HPDE6-E6E7 (cell line): Measurements from ENCODE around the gene FBXO30.

Experiments
- DNase-seq: peaks from one replicate; pipeline ENCODE4 v3.0.0; 2011; ENCODE audit warnings: missing footprints; ENCODE audit errors: extremely low spot score

Gene FBXO30

DNA sequence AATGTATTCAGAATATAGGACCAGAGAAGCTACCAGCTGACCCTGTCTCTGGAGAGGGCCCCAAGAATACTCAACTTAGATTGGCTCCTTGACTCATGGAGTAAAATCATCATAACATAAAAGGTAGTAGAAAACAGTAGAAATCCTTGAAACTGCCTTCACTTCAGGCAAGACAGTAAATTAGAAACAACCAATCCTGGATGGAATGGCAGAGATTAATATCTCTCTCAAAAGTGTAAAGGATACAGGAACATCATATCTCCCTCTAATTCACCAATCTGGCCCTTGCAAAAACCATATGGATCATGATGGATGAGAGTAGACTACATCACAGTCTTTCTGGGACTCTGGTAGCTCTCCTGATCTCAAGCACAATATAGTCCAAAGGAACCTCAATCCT is 58.9 kb downstream of the FBXO30 start:
- DNase-seq, result no peak

DNA sequence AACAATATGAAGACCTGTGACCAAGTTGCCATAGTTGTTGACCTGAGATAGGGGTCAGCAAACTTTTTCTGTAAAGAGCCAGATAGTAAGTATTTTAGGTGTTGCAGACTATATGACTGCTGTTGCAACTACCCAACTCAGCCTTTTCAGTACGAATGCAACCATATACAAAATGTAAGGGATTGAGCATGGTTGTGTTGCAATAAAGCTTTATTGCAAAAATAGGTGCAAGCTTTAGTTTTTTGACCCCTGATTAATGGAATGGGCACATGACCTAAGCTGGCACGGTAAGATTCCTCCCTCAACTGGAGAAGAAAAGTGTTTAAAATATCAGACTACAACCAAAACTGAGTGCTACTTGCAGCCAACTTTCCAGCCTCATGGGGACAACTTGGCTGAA is 62.0 kb downstream of the FBXO30 start:
- no peak for DNase-seq

DNA sequence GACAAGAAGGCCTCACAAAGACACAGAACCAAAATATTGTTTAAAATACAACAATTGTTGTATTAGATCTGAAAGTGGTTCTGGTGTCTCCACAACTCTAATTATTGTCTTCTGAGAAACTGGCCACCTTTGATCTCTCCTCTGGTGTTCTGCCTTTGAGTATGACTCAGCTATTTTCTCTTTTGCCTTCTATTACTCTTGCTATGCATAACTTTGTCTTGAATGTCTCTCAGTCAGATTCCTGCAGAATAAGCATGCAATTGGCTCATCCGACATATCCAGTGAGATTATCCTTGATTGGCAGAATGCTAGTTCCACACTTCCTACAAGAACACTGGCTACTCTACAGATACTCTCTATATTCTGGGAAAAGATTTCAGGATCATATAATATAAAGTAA is 65.0 kb downstream of the FBXO30 start:
- no peak for DNase-seq

DNA sequence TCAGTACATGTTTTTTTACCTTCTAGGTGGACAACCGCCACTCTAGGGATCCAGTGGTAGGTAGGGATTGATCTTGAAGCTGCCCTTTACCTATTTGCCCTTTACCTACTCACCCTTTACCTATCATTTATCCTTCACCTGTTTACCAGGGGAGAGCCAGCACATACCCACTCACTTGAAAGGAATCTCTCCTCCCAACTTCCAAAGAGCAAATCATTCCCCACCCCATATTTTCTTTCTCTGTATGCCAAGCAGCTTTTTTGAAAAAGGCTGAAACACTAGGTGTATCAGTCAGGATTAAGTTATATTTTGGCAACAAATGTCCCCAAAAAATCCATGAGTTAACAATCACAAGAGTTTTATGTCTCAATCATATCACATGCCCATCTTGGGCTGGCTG is 68.7 kb downstream of the FBXO30 start:
- DNase-seq, result no peak

DNA sequence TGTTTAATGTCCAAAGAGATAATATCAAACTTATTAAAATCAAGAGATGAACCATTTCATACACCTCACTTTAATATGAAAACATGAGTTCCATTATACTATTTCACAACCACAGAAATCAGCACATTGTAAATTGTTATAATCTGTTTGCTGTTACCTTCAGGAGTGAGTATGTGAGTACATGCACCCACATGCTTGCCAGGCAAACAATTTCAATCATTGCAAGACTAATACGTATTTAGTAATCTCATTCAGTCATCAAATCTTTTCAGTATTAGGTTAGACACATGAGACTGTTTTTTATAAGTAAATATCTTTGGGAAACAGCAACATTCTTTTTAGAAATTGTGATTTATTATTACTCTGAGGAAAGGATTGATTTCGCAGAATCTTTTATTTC is 70.0 kb downstream of the FBXO30 start:
- no peak for DNase-seq
